Thyroid gland (tissue), 4 donors: Measurements from ENCODE around the gene NT5DC1.

Experiments used
- POLR2A ChIP-seq, 2 donors: fragments of 450-650 bp; IDR thresholded peaks; one replicate each; pipeline ENCODE4 v1.6.1; 2017; ENCODE audit warnings: antibody characterized with exemption in 2 of 2, mild to moderate bottlenecking in 2 of 2, moderate library complexity in 1 of 2
- TF ChIP-seq, protein P1 (sequence below), 6 experiments: fragments of 200-600 bp in 3 of 6; fragments of 450-650 bp in 3 of 6; sonication (generic) in 3 of 6; IDR thresholded peaks; one replicate each; pipeline ENCODE4 v1.5.1; 2016 to 2019; ENCODE audit warnings: antibody characterized with exemption in 6 of 6, mild to moderate bottlenecking in 2 of 6, inconsistent platforms in 1 of 6, moderate library complexity in 1 of 6

DNA sequence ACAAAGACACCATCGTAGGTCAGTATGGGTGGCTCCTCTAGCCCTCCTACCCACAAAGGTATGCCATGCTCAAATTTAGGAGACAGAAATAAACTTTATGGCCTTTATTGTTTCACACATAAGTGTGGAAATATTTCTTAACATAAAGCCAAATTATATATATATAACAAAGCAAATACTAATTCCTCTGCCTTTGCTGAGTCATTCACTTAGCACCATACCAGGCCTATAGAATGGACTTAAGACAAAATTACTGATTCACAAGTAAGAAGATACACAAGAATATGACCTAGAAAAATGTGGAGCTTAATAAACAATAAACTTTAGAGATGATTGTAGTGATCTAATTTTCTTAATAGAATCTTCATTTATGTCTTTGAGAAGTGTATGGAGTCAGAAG lies 45.1 kb upstream of the NT5DC1 start:
- TF ChIP-seq, protein P1, sequence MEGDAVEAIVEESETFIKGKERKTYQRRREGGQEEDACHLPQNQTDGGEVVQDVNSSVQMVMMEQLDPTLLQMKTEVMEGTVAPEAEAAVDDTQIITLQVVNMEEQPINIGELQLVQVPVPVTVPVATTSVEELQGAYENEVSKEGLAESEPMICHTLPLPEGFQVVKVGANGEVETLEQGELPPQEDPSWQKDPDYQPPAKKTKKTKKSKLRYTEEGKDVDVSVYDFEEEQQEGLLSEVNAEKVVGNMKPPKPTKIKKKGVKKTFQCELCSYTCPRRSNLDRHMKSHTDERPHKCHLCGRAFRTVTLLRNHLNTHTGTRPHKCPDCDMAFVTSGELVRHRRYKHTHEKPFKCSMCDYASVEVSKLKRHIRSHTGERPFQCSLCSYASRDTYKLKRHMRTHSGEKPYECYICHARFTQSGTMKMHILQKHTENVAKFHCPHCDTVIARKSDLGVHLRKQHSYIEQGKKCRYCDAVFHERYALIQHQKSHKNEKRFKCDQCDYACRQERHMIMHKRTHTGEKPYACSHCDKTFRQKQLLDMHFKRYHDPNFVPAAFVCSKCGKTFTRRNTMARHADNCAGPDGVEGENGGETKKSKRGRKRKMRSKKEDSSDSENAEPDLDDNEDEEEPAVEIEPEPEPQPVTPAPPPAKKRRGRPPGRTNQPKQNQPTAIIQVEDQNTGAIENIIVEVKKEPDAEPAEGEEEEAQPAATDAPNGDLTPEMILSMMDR (IDR thresholded peaks at IDR 0.05) = no peak
- no peak for TF ChIP-seq POLR2A (IDR thresholded peaks at IDR 0.05)
